ENCODE results near the gene JPH3. TPM values are rescaled to one million over a fixed set of nuclear protein-coding genes. Genes with fewer than 3 reads are reported as not detected.

Gene JPH3
- total RNA-seq, 1 experiment from 2014 or later: 32.7 TPM

DNA sequence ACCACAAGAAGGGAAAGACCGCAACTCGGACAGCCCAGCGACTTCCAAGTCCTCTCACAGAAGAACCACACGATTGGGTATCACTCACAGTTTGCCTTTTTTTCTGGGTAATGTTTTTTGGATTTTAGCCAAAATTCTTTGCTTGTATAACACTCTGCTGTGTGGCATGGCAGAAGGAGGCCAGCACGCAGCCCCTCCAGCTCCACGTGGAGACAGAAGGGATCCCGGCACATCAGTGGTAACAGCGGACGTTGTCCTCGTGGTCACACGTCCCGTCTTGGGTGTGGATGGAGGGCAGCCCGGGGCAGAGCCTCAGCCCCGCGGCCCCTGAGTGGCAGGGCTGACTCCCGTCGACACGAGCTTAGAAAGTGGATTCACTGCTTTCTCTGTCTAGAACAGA is 94.4 kb downstream of the JPH3 start:
- no peak overlapping the region for H3T11ph ChIP-seq (ENCODE audit: low read length)
- no peak overlapping the region for H4K91ac ChIP-seq (ENCODE audit: insufficient read length, low read depth, low read length)
- Mint-ChIP-seq H3K4me3 (no peak overlapping the region), H3K27me3 (ENCODE audit: low read depth) (peaks cover 1% of the 10 kb centered on the region; the same call in 1 of the 2 replicates), H3K9me3 (no peaks in the 10 kb centered on the region), H3K27ac (peak overlapping the region in 1 of 3 experiments; percentile 62; a peak in 1 of 7 replicates), H3K4me1 (no peaks in the 10 kb centered on the region), H3K36me3 (ENCODE audit: insufficient read depth in 1 of 3, low read depth in 3 of 3) (peaks cover 9 to 59% (median 52%) of the 10 kb centered on the region in 3 experiments; a peak in 6 of 7 replicates)
- H2AFZ ChIP-seq (ENCODE audit: low read length): no peak overlapping the region
- H3K4me2 ChIP-seq (ENCODE audit: insufficient read depth, insufficient read length, low read length): no peak overlapping the region
- H4K8ac ChIP-seq (replicated peaks; ENCODE audit: insufficient read length, low read depth, low read length): no peak overlapping the region
- no peaks in the 10 kb centered on the region for H4K20me1 ChIP-seq (ENCODE audit: control insufficient read depth, insufficient read depth, insufficient read length)
- H3K9ac ChIP-seq (ENCODE audit: extremely low read depth, insufficient read length, low read length): no peak overlapping the region
- H3K23ac ChIP-seq (ENCODE audit: insufficient read length, low read depth, low read length): no peak overlapping the region
- H3K27ac ChIP-seq (ENCODE audit: insufficient read length, low read depth, low read length): no peak overlapping the region
- DNase-seq: no peak
- H3K56ac ChIP-seq (ENCODE audit: insufficient read length, low read depth, low read length): no peak overlapping the region
- no peak for TF ChIP-seq CTCF (conservative IDR thresholded peaks at IDR 0.05)
- H4K5ac ChIP-seq (ENCODE audit: insufficient read length, low read depth, low read length): no peak overlapping the region
- no peak overlapping the region for H2BK120ac ChIP-seq (ENCODE audit: low read depth, low read length, poor library complexity, severe bottlenecking)
- H3K9me3 ChIP-seq (ENCODE audit: control insufficient read depth, low read depth, low read length): no peaks in the 10 kb centered on the region
- no peaks in the 10 kb centered on the region for H3K79me2 ChIP-seq (ENCODE audit: insufficient read depth, low read length)
- H2BK20ac ChIP-seq (ENCODE audit: low read depth, low read length, poor library complexity, severe bottlenecking): no peak overlapping the region
- H3K27me3 ChIP-seq (ENCODE audit: insufficient read depth, low read length): no peaks in the 10 kb centered on the region
- H2AK5ac ChIP-seq (ENCODE audit: insufficient read length, low read length): no peak overlapping the region
- WGBS (ENCODE audit: extremely low coverage, insufficient read length, low lambda C conversion rate): no CpG with 5 or more reads among the region's 18 CpGs
- no peaks in the 10 kb centered on the region for H3K79me1 ChIP-seq (ENCODE audit: insufficient read depth, low read depth, low read length, poor library complexity, severe bottlenecking)
- no peak overlapping the region; the same call in 1 of the 2 replicates for H3K14ac ChIP-seq (ENCODE audit: insufficient read depth, low read length)
- H2BK15ac ChIP-seq (ENCODE audit: low read depth, low read length): no peak overlapping the region
- no peak overlapping the region for H2BK12ac ChIP-seq (ENCODE audit: insufficient read length, low read depth, low read length)
- H3K23me2 ChIP-seq (ENCODE audit: insufficient read length, low read depth, low read length, poor library complexity, severe bottlenecking): no peaks in the 10 kb centered on the region
- H2BK5ac ChIP-seq (ENCODE audit: insufficient read length, low read length): no peak overlapping the region
- no peak overlapping the region for H3K4ac ChIP-seq (ENCODE audit: low read depth, low read length)
- no peak overlapping the region for H3K18ac ChIP-seq (ENCODE audit: insufficient read length, low read depth, low read length)
- no peaks in the 10 kb centered on the region for H3K4me1 ChIP-seq (ENCODE audit: insufficient read depth, low read length)

Measured in H9 (cell line).